Activated naive CD4-positive, alpha-beta T cell treated with anti-CD3 and anti-CD28 coated beads, Interleukin-2, amount 50 U/mL, for 16 hours (primary cell): Measurements from ENCODE around the gene BCAS2.
"Not testable (repeated sequence)": the region's sequence is repeated elsewhere in the genome, so short reads cannot be mapped to it uniquely, and the experiment has no call there.

Experiments
- DNase-seq: peaks from one replicate; pipeline ENCODE4 v3.0.0-alpha.2; 2020

The BCAS2 gene

GRCh38 chr1:114581335-114582287, at the start of gene BCAS2:
TSS of gene BCAS2 (minus strand) at chr1:114581615. CDS start at chr1:114581591, 24 bp downstream.
- peak; percentile 92 for DNase-seq

GRCh38 chr1:114627107-114627506, 45.7 kb upstream of the BCAS2 start:
- DNase-seq = no peak

GRCh38 chr1:114623364-114623763, 41.9 kb upstream of the BCAS2 start:
- DNase-seq = no peak

- DNase-seq = no peak
These were observed 39.0 kb upstream of the BCAS2 start for GRCh38 chr1:114620419-114620818.

GRCh38 chr1:114618606-114619005, 37.2 kb upstream of the BCAS2 start:
- DNase-seq = no peak

GRCh38 chr1:114610546-114611245, 29.3 kb upstream of the BCAS2 start:
- no peak for DNase-seq

- DNase-seq = no peak
These were observed 28.4 kb upstream of the BCAS2 start for GRCh38 chr1:114609826-114610225.

GRCh38 chr1:114609026-114609425, 27.6 kb upstream of the BCAS2 start:
- DNase-seq = no peak

- no peak for DNase-seq
These were observed 25.8 kb upstream of the BCAS2 start for GRCh38 chr1:114607223-114607622.

GRCh38 chr1:114597949-114598348, 16.5 kb upstream of the BCAS2 start:
- no peak for DNase-seq

GRCh38 chr1:114595602-114596001, 14.2 kb upstream of the BCAS2 start:
- DNase-seq = no peak

GRCh38 chr1:114594046-114594445, 12.6 kb upstream of the BCAS2 start:
- DNase-seq = no peak

- DNase-seq = no peak
These were observed 7.7 kb upstream of the BCAS2 start for GRCh38 chr1:114589122-114589521.

- DNase-seq = no peak
These were observed 6.8 kb upstream of the BCAS2 start for GRCh38 chr1:114588196-114588689.

GRCh38 chr1:114587203-114587991, 6.0 kb upstream of the BCAS2 start:
- no peak for DNase-seq

- DNase-seq = no peak
These were observed 5.2 kb upstream of the BCAS2 start for GRCh38 chr1:114586513-114587047.

- DNase-seq = no peak
These were observed 3.8 kb upstream of the BCAS2 start for GRCh38 chr1:114585231-114585630.

- DNase-seq = no peak
These were observed 7.0 kb downstream of the BCAS2 start for GRCh38 chr1:114574365-114574764.

- DNase-seq = no peak
These were observed 17.3 kb downstream of the BCAS2 start for GRCh38 chr1:114564141-114564540.

- not testable (repeated sequence) for DNase-seq
These were observed 18.4 kb downstream of the BCAS2 start for GRCh38 chr1:114562978-114563510.

- no peak for DNase-seq
These were observed 20.1 kb downstream of the BCAS2 start for GRCh38 chr1:114561333-114561732.

- DNase-seq = no peak
These were observed 22.1 kb downstream of the BCAS2 start for GRCh38 chr1:114559356-114559755.
